Ascending aorta (tissue), 2 donors: ENCODE data around the gene MLH3. TPM values are rescaled to one million over a fixed set of nuclear protein-coding genes. Genes with fewer than 3 reads are reported as not detected.
"Not testable (repeated sequence)": the region's sequence is repeated elsewhere in the genome, so short reads cannot be mapped to it uniquely, and the experiment has no call there.

Experiments
- DNase-seq, 2 donors: peaks; one replicate each; pipeline ENCODE4 v3.0.0-alpha.2; 2019; ENCODE audit warnings: low spot score in 2 of 2
- H3K27ac ChIP-seq, 2 donors: fragments of 200-600 bp; sonication (generic); one replicate each; pipeline ENCODE4 v1.5.1; 2016 to 2017; ENCODE audit warnings: mild to moderate bottlenecking in 1 of 2
- H3K27me3 ChIP-seq: fragments of 200-600 bp; sonication (generic); one replicate; pipeline ENCODE4 v1.5.1; 2017
- H3K36me3 ChIP-seq, 2 donors: fragments of 200-600 bp; sonication (generic); one replicate each; pipeline ENCODE4 v1.5.1; 2016
- H3K4me1 ChIP-seq, 2 donors: fragments of 200-600 bp; sonication (generic); one replicate each; pipeline ENCODE4 v1.5.1; 2016 to 2017; ENCODE audit warnings: mild to moderate bottlenecking in 1 of 2
- H3K4me3 ChIP-seq, 2 donors: fragments of 200-600 bp; sonication (generic); one replicate each; pipeline ENCODE4 v1.5.1; 2016 to 2017; ENCODE audit warnings: mild to moderate bottlenecking in 1 of 2
- H3K9me3 ChIP-seq, 2 donors: fragments of 200-600 bp; sonication (generic); one replicate each; pipeline ENCODE4 v1.5.1; 2016
- intact Hi-C: fragments of 100-400 bp; cut with DNase I; formaldehyde crosslinking; loops from one replicate; pipeline ENCODE4 v1.15.1; 2023
- total RNA-seq: library from RNA; depleted of rRNA; stranded (reverse); fragments of >200 nt; gene quantifications from one replicate; pipeline ENCODE4 v1.1.0, GENCODE V29; 2016
- TF ChIP-seq, protein P1 (sequence below), 3 experiments: fragments of 200-600 bp in 2 of 3; fragments of 450-650 bp in 1 of 3; sonication (generic) in 2 of 3; IDR thresholded peaks; one replicate each; pipeline ENCODE4 v1.5.1; 2016 to 2019; ENCODE audit warnings: antibody characterized with exemption in 3 of 3, mild to moderate bottlenecking in 1 of 3, moderate library complexity in 1 of 3

The MLH3 gene
- total RNA-seq, 1 donor from 2014 or later: 23.9 TPM

DNA sequence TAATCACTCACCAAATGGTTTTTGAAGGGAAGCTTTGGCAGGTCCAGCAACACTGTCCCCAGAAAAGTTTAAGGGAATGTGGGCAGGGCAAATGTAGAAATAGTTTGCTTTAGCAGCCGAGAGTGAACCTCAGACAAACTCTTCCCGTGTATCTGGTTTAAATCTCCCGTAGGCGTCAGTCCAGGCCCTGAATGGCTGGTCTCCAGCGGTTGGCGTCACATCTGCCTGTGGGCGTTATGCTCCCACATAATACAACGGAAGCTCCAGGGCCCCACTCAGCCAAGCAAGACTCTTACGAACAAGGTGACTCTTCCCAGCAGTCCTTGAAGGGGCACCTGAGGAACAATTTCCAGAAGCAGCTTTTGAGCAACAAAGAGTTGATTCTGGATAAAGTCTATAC lies 19.1 kb upstream of the MLH3 start:
- peaks cover 0 to 6% of the 10 kb centered on the region in 2 donors for H3K4me1 ChIP-seq
- H3K9me3 ChIP-seq: no peaks in the 10 kb centered on the region
- peak overlapping the region; percentile 83 to 91 for H3K27ac ChIP-seq
- H3K36me3 ChIP-seq: no peaks in the 10 kb centered on the region
- DNase-seq: peak in 1 of 2 donors; percentile 69
- TF ChIP-seq, protein P1, sequence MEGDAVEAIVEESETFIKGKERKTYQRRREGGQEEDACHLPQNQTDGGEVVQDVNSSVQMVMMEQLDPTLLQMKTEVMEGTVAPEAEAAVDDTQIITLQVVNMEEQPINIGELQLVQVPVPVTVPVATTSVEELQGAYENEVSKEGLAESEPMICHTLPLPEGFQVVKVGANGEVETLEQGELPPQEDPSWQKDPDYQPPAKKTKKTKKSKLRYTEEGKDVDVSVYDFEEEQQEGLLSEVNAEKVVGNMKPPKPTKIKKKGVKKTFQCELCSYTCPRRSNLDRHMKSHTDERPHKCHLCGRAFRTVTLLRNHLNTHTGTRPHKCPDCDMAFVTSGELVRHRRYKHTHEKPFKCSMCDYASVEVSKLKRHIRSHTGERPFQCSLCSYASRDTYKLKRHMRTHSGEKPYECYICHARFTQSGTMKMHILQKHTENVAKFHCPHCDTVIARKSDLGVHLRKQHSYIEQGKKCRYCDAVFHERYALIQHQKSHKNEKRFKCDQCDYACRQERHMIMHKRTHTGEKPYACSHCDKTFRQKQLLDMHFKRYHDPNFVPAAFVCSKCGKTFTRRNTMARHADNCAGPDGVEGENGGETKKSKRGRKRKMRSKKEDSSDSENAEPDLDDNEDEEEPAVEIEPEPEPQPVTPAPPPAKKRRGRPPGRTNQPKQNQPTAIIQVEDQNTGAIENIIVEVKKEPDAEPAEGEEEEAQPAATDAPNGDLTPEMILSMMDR (IDR thresholded peaks at IDR 0.05): no peak
- peak overlapping the region in 1 of 2 donors; percentile 84 for H3K4me3 ChIP-seq
- H3K27me3 ChIP-seq: no peaks in the 10 kb centered on the region
- intact Hi-C loops: no loop called here

DNA sequence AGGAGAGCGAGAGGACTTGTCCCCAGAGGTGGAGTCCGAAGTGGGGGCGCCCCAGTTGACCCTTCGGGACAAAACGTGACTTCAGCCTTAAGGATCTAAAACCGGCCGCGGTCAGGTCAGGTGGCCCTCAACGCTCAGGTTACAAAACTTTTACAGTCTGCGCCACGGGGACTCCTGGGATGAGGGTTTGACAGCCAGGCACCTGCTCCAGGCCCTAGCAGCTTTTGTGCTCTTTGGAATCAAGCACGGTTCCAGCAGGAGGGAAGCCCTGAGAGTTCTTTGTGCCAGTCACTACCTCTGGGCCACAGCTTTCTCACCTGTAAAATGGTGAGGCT lies 18.5 kb upstream of the MLH3 start:
- H3K27ac ChIP-seq: peak overlapping the region; percentile 83 to 91
- no peaks in the 10 kb centered on the region for H3K27me3 ChIP-seq
- H3K36me3 ChIP-seq: no peaks in the 10 kb centered on the region
- TF ChIP-seq, protein P1 (IDR thresholded peaks at IDR 0.05): no peak
- intact Hi-C loops: loop anchor here (1.0 to 5.0 kb wide), 4 partner anchors 18 to 228 kb away; partner anchors contain the start of genes EIF2B2 and MLH3
- peak overlapping the region; percentile 59 to 84 for H3K4me3 ChIP-seq
- no peak for DNase-seq
- H3K9me3 ChIP-seq: no peaks in the 10 kb centered on the region
- peaks cover 0 to 8% of the 10 kb centered on the region in 2 donors for H3K4me1 ChIP-seq

DNA sequence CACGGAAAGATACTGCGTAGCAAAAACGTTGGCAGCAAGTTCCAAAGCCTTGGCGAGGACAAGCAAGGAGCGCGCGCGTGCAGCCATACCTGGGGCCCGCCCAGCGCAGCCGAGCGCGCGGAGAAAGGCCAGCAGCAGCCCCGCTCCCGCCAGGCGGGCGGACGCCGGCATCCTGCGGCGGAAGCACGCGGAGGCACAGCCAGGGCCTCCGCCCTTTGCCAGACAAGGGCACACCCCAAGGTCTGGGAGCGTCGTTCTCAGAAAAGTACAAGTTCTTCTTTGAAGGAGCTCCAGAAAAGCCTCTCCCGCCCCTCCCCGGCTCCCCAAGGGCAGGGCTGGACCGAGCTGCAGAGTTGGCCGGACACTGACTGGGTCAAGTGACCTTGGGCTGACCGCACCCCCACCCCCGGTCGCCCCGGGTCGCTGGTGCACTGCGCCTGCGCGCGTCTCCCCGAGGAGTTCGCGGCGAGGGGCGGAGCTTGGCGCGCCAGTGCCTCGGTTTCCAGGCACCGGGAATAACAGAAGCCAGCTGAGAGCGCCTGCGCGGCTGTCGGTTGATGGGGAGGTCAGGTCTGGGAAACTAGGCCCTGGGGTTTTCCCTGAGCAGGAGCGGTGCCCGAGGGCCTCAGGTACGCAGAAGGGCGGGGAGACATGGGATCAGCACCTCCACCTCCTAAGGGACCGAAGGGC lies 18.0 kb upstream of the MLH3 start, which contains the start of gene ZC2HC1C:
TSS of gene ZC2HC1C (plus strand) at position 521 of the 690 bp plus-strand sequence. CDS start 933 bp downstream, outside the sequence.
- Histone ChIP-seq H3K36me3 (no peaks in the 10 kb centered on the region), H3K27me3 (no peaks in the 10 kb centered on the region), H3K27ac (peak within 1 kb of the TSS; percentile 83 to 91), H3K4me1 (peaks cover 1 to 13% of the 10 kb centered on the region in 2 donors), H3K4me3 (peak within 1 kb of the TSS; percentile 59 to 84), H3K9me3 (no peaks in the 10 kb centered on the region)
- DNase-seq: peak; percentile 81 to 97
- intact Hi-C loops: loop anchor here (1.0 to 5.0 kb wide), 4 partner anchors 18 to 228 kb away; partner anchors contain the start of genes EIF2B2 and MLH3
- TF ChIP-seq, protein P1 (IDR thresholded peaks at IDR 0.05): no peak

DNA sequence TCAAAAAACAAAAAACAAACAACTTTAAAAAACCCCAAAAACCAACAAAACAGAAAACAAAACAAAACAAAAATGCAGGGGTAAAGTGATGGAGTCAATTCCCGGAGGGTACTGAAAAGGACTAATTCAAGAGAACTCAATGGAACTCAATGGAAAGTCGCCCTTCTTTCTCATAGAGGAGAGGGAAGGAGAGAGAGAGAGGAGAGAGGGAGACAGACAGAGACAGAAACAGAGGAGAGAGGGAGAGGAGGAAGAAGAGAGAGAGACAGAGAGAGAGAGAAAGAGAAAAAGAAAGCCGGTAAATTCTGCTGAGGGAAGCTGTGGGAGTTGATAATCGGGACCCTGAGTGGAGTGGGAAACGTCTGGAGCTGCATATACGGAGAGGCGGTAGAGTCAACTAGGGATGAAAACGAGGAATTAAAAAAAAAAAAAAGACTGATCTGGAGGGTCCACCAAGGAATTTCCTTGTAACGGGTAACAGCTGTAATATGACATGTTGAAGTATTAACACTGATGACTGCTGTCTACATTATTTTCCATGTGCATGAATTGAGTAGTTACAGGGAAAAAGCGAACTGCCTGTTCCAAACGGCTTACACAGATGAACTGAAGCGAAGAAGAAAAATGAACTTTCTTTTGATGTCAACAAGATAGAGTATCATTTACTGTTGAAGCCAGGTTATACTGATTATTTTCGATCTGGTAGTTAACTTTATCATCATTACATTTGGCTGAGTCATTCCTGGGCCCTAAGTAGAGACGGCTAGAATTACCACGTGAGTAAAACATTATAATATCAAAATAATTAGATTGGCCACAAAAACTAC lies 17.2 kb upstream of the MLH3 start:
- peaks cover 3 to 15% of the 10 kb centered on the region in 2 donors for H3K4me1 ChIP-seq

DNA sequence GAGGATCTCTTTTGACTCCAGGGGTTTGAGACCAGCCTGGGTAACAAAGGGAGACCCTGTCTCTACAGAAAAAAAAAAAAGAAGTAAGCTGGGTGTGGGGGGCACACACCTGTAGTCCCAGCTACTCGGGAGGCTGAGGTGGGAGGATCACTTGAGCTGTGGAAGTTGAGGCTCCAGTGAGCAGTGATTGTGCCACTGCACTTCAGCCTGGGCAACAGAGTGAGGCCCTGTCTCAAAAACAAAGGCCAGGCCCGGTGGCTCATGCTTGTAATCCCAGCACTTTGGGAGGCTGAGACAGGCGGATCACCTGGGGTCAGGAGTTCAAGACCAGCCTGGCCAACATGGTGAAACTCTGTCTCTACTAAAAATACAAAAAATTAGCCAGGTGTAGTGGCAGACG lies 16.5 kb upstream of the MLH3 start:
- Histone ChIP-seq H3K27ac (peak overlapping the region; percentile 83 to 91), H3K4me3 (peak overlapping the region in 1 of 2 donors; percentile 84)
- intact Hi-C loops: loop anchor here (2.0 to 5.0 kb wide), 2 partner anchors 65 to 230 kb away; partner anchors contain the start of gene EIF2B2

More for the DNA sequence above, 17.2 kb upstream of the MLH3 start:
- peak overlapping the region; percentile 83 to 91 for H3K27ac ChIP-seq
- H3K4me3 ChIP-seq: peak overlapping the region; percentile 59 to 84
- H3K36me3 ChIP-seq: no peaks in the 10 kb centered on the region
- DNase-seq: no peak
- intact Hi-C loops: loop anchor here (1.0 to 5.0 kb wide), 4 partner anchors 17 to 229 kb away; partner anchors contain the start of genes EIF2B2 and MLH3
- H3K27me3 ChIP-seq: no peaks in the 10 kb centered on the region
- H3K9me3 ChIP-seq: no peaks in the 10 kb centered on the region
- TF ChIP-seq, protein P1 (IDR thresholded peaks at IDR 0.05): no peak

More for the DNA sequence above, 16.5 kb upstream of the MLH3 start:
- peaks cover 3 to 15% of the 10 kb centered on the region in 2 donors for H3K4me1 ChIP-seq
- not testable (repeated sequence) for H3K9me3 ChIP-seq, DNase-seq, H3K27me3 ChIP-seq, H3K36me3 ChIP-seq
